GM18520 (cell line): ENCODE measurements around the gene ADPRM.
"Not testable (repeated sequence)": the region's sequence is repeated elsewhere in the genome, so short reads cannot be mapped to it uniquely, and the experiment has no call there.

Experiments
- ATAC-seq: cut with Tn5 transposase; IDR thresholded peaks from one replicate; pipeline ENCODE4 v1.9.1; 2021; ENCODE audit not compliant: unreplicated experiment

The ADPRM gene

DNA sequence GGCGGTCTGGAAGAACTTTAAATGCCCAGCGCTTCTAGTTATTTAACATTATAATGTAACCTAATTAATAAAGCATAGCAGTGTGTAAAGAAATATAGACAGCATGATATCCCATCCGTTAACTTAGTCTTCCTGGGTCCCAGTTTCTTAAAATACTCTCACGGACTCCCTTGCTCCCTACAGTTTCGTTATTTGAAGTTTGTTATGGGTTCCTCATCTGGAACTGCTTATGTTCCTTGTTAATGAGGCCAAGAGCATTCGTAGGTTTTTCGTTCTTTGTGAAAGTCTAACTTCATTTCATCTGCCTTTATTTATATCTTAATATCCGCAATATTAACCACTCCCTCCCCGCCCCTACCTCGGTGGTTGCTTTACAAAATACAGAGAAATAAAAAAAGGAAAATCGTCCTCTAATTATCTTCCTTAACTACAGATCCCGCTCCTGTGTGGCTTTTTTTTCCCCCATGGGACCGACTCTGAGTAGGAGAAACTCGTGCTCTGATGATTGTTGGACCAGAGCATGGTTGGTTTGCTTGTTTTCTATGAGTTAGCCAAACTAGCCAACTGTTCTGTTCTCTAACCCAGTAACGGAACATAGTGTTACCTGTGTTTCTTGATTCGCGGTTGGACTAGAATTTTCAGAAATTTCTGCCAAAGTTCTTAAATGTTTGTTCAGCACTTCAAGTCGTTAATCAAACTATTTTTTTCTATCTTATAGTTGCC is 863 bp downstream of the ADPRM start:
- no peak for ATAC-seq

- ATAC-seq, result no peak
These were observed 2.5 kb downstream of the ADPRM start for GRCh38 chr17:10699856-10700255.

- no peak for ATAC-seq
These were observed 5.2 kb downstream of the ADPRM start for GRCh38 chr17:10702574-10702973.

DNA sequence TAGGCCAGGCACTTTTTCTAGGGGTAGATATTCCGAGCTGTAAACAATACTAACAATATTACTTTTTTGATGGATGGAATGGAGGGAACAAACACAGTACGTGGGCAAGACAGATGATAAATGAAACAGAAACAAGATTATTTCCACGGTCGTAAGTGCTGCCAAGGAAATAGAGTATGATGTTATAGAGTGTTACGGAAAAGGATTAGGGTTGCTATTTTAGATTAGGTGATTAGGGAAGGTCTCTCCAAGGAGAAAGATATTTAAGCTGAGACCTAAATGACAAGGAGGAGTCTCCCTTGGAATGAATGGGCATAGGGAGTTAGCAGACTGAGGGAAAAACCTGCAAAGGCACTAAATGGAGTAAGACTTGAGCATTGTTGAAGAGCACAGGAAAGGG is 8.3 kb downstream of the ADPRM start:
- ATAC-seq, result no peak

GRCh38 chr17:10713318-10713717 is 15.9 kb downstream of the ADPRM start:
- ATAC-seq, result no peak

- ATAC-seq, result no peak
These were observed 18.8 kb downstream of the ADPRM start for GRCh38 chr17:10716218-10716617.

DNA sequence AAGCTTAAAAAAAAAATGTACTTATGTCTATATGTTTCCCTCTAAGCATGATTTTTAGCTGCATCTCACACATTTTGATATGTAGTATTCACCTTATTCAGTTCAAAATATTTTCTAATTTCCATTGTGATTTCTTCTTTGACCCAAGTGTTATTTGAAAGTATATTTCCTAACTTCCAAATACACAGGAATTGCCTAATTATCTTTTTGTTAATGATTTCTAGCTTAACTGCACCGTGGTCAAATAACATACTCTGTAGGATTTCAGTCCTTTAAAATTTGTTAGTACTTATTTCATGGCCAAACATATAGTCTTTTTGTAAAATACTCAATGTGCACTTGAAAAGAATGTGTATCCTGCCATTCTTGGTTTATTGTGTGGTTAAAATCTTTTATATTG is 21.2 kb downstream of the ADPRM start:
- no peak for ATAC-seq

DNA sequence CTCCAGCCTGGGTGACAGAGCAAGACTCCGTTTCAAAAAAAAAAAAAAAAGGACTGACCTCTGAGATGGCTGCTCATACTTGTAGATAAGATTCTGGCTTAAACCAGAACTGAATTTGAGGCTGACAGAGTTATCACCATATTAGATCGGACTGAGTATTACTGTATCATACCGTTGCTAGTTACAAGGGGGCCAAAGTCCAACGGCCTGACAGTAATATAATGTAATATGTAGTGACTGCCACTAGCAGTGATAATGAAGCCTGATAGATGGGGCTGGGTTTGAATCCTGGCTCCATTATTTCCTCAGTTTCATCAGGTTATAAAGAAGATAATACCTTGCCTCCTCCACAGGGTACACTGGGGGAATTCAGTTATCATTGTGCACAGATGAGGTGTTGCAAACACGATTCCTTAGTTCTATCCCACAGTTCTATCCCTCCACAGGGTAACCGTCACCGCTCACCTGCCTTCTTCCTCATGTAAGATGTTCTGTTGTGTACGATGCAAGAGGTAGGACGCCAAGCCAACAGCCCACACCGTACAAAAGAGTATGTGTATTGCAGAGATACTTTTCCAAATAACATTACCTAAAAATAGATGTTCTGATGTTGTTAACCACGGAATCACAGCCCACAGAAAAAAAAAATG is 27.3 kb downstream of the ADPRM start:
- ATAC-seq, result no peak

GRCh38 chr17:10725262-10725661 is 27.9 kb downstream of the ADPRM start:
- ATAC-seq, result no peak

DNA sequence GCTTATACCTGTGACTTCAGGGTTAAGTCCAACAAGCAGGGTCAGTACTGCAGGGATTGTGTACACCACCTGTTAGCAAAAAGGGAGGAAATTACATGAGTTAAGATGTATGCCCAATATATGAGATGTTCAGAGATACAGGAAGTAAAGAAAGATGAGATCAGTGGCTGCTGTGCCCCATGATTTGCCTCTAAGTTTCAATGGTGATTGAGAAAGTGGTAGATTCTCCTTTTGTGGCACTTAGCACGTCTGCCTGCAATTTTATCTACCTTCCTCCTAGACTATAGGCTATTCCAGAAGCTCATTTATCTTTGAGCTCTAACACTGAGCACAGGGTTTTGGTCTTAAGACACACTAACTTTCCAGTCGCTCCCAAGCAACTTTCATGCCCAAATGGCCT is 28.8 kb downstream of the ADPRM start:
- ATAC-seq, result no peak

DNA sequence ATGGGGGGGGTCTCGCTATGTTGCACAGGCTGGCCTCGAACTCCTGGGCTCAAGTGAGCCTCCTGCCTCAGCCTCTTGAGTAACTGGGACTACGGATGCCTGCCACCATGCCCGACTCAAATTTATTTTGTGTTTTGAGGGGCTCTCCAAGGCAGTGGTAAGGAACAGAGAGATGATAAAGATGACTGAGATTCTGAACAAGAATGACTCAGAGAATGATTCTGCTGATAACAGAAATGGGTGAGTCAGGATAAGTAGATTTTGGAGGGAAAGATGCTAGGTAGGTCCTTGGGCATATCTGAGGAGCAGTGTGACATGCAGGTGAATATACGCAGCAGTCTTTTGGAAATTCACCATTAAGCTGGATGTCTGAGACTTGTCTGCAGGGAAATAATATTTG is 29.8 kb downstream of the ADPRM start:
- ATAC-seq, result no peak

DNA sequence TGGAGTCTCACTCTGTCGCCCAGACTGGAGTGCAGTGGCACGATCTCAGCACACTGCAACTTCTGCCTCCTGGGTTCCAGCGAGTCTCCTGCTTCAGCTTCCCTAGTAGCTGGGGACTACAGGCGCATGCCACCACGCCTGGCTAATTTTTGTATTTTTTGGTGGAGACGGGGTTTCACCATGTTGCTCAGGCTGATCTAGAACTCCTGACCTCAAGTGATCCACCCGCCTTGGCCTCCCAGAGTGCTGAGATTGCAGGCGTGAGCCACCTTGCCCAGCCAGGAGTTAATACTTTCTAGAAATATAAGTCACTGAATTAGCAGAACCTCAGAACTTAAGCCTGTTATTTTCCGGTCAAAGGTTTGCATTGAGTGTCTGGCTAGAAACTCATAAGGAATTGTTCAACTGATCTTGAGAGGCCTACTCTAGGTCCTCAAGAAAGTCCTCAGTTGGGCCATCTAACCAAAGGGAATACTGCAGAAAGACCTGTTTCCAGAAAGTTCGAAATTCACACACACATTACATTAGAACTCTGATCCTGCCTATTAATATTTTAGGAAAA is 31.0 kb downstream of the ADPRM start:
- ATAC-seq, result no peak

GRCh38 chr17:10729334-10730193 is 32.2 kb downstream of the ADPRM start, which contains the start of gene TMEM220:
TMEM220 (minus strand) TSS chr17:10730023; CDS start chr17:10729851, 172 bp downstream.
- peak; percentile 39 for ATAC-seq

DNA sequence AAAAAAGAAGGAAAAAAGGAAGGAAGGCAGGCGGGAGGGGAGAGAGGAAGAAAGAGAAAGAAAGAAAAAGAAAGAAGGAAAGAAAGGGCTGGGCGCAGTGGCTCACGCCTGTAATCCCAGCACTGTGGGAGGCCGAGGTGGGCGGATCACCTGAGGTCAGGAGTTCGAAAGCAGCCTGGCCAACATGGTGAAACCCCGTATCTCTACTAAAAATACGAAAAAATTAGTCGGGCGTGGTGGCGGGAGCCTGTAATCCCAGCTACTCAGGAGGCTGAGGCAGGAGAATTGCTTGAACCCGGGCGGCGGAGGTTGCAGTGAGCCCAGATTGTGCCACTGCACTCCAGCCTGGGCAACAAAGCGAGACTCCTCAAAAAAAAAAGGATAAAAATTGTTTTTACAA is 32.9 kb downstream of the ADPRM start:
- not testable (repeated sequence) for ATAC-seq

DNA sequence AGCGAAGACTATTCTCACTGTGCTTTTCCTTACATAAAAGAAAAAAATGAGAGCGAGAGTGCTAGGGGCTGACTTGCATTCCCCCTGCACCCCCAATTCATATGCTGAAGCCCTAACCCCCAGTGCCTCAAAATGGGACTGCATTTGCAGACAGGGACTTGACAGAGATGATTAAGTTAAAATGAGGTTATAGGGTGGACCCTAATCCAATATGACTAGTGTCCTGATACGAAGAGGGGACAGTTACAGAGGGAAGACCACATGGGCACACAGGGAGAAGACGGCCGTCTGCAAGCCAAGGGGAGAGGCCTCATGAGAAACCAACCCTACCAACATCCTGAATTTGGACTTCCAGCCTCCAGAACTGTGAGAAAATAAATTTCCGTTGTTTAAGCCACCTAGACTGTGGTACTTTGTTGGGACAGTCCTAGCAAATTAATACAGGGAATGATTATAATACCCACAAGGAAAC is 34.0 kb downstream of the ADPRM start:
- no peak for ATAC-seq

- ATAC-seq, result not testable (repeated sequence)
These were observed 34.7 kb downstream of the ADPRM start for GRCh38 chr17:10732121-10732520.

DNA sequence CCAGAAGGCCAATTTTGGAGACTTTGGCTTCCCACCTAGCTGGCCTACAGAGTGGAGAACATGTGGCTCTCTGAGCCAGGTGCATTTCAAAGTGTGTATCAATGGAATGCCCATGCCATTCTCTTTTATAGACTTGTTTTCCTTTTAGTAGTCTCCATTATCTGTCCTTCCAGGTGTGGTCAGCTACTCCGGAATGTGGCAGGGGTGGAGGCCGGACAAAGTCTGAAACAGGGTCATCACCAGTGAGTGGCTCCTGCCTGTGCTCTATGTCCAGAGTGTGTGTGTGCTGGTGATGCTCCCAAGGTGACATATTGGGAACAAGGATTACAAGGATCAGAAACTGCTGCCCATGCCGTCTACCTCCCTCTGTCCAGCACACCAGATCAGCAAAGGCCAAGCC is 36.3 kb downstream of the ADPRM start:
- no peak for ATAC-seq

GRCh38 chr17:10735251-10735650 is 37.9 kb downstream of the ADPRM start:
- ATAC-seq, result no peak

DNA sequence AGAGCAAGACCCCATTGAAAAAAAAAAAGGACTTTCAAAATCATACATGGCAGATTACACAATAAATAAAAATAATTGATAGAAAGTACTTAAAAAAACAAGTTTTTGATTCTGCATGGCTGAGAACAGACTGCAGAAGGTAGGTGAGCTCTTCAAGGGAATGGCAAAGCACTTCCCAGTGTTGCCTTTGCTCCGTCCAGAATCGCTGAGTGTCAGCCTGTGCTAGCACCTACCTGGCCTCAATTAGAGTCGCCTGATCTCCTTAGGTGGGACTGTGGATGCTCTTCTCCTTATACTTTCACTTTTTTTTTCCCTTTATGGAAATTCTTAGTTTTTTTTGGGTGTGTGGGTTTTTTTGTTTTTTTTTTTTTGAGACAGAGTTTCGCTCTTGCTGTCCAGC is 38.4 kb downstream of the ADPRM start:
- no peak for ATAC-seq

DNA sequence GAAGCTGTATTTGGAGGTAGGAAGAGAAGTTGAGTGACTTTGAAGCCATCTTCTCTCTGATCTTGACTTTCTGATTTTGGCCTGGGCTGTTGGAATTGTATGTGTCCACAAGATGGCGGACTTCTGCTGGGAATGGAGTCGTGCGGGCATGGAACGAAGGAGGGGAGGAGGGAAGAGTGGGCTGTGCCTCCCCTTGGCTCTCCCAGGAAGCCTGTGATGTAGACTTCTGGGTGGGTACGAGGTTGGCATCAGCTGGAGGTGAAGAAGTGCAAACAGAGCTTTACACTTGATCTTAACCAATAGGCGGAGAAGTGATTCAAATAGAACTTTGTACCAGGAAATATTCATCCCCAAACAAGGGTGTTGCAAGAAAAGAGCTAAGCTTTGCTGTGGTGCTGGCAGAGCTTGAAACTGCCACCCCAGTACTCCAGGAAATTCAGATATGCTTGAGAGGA is 39.8 kb downstream of the ADPRM start:
- ATAC-seq, result no peak

DNA sequence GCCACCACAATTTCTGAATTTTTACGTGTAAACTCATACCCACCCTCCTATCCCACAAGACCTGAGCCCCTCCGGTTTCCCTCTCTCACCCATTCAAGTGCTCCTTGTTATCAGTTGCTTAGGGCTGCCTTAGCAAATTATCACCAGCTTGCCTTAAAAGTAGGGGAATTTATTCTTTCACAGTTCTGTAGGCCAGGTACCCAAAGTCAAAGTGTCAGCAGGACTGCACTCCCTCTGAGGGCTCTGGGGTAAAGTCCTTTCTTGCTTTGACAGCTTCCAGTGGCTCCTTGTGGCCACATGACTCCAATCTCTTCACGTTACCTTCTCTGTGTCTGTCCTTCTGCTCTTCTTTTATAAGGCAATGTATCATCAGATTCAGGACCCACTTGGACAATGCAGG is 40.3 kb downstream of the ADPRM start:
- no peak for ATAC-seq
